CD4-positive, alpha-beta T cell treated with Interleukin-17A for 4 hours (primary cell): ENCODE measurements around the gene OR4S2.

Source experiments
- DNase-seq: peaks from one replicate; pipeline ENCODE4 v3.0.0-alpha.2; 2020; ENCODE audit warnings: mixed read lengths

The OR4S2 gene, protein sequence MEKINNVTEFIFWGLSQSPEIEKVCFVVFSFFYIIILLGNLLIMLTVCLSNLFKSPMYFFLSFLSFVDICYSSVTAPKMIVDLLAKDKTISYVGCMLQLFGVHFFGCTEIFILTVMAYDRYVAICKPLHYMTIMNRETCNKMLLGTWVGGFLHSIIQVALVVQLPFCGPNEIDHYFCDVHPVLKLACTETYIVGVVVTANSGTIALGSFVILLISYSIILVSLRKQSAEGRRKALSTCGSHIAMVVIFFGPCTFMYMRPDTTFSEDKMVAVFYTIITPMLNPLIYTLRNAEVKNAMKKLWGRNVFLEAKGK

DNA sequence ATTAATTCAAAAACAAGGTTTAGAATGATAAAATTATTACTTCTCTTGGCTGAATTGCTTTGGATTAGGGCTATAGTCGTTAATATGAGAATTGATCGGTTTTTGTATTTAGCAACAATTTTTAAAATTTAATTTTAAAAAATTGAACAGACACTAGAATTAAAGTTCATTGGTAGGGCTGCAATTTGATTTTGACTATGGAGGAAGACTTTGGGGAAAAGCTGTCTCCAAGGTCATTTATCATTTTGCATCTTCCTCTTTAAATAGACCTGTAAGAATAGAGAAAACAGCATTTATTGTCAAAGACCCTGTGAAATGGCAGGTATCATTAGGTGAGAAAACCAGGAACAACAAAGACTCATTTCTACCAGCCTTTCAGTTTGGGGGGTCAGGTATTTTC, at the start of gene OR4S2:
TSS of gene OR4S2 (plus strand) at position 301 of the 400 bp plus-strand sequence. CDS start 2,577 bp downstream, outside the sequence.
- no peak for DNase-seq

DNA sequence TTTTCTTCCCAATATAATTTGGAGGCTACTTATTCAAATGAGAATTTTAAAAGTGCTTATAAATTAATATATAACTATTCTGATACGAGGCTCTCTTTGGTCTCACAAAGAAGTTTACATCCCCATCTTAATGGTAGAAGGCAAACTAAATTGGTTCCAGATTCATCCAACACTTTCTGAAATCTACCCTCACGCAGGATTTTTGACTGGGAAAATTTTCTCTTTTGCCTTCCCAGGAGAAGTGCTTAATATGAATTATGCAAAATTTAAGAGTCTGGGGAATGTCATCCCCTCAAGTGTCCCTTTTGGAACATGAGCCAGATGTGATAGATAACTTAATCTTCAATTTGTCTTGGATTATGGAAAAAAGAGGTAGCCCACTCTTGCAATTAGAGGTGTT, 40.6 kb upstream of the OR4S2 start, which contains the start of gene OR4C11:
TSS of gene OR4C11 (minus strand) at position 101 of the 400 bp plus-strand sequence. CDS start 3,272 bp downstream, outside the sequence.
- no peak for DNase-seq

DNA sequence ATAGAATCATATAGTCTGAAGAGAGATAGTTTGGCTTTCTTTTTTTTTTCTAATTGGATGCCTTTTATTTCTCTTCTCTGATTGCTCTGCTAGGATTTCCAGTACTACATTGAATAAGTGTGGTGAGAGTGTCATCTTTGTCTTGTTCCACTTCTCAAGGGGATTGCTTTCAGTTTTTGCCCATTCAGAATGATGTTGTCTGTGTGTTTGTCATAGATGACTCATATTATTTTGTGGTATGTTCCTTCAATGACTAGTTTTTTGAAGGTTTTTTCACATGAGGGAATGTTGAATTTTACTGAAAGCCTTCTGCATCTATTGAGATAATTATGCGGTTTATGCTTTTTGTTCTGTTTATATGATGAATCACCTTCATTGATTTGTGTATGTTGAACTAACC, 23.6 kb upstream of the OR4S2 start:
- DNase-seq, result no peak

DNA sequence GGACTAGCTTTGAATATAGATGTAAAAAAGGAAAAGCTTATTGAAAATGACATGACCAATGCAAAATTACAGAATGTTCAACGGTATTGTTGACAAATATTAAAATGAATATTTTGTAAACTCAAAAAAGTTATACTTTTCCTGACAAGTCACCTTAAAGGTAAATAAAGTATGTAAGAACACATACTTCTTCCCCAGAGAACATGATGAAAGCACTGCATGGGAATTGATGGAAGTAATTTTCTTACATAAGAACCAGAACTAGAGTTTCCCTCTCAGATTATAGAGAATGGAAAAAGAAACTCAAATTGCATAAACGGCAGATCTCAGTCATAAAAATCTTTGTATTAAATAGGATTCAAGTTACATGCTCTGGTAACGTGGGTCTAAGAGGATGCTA, 13.3 kb upstream of the OR4S2 start, which contains the start of gene OR4P4:
TSS of gene OR4P4 (plus strand) at position 301 of the 400 bp plus-strand sequence.
- DNase-seq, result no peak

DNA sequence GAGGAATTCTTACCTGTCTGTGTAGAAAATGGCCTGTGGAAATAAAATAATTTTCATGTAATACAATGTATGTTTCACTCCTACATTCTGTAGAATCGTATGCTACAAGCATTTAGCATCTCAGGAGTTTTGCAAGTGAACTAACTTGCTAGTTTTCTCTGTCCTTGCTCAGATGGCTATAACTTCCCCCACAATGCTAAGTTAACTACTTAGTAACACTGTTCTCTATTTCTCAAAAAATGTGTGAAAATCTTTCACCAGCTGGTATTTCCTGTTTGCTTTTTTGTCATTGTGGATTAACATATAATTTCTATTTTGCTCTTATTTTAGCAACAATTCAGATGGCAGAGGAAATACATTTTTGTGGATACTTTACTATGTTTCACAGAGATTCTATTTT, 4.4 kb downstream of the OR4S2 start:
- DNase-seq, result no peak

DNA sequence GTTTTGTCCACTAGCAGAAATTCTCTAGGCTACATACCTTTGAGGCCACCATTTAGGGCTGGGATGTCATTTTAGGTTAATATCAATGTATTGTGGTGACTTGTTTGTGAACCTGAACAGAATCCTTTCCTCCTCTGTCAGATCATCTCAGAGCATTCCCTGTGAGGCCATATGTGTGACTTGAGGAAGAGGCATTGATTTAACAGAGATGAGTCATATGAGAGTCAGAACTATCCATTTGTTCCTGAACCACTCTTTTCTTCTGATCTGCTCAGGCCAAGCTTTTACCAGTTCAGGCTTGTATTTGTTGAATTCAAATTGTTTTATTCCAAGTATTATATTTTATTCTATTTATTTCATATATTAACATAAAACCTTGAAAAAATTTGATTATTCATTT, 7.0 kb downstream of the OR4S2 start:
- no peak for DNase-seq

GRCh38 chr11:55658031-55658573, 10.0 kb downstream of the OR4S2 start:
- DNase-seq, result no peak

- DNase-seq, result no peak
These were observed 10.5 kb downstream of the OR4S2 start for GRCh38 chr11:55658608-55659007.

GRCh38 chr11:55661901-55662300, 13.8 kb downstream of the OR4S2 start, which contains the start of gene OR4C6:
TSS of gene OR4C6 (plus strand) at chr11:55662201. CDS start at chr11:55665167, 2,966 bp downstream.
- DNase-seq, result no peak

DNA sequence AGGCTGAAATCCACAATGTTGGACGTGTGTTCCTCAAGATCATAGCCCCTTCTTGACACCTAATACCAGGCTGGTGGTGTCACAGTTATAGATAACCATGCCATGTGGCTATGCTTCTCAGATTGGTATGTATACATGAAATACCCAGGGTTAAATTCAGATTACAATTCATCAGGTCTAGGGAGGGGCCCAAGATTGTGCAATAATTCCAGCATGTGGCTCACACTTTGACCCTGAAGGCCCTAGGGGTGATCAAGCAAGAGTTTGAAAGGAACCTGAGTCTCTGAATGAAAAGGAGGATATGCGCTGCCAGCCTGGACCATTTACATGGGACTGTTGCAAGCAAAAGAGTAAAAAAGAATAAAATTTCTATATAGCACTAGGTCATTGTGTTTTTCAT, 21.2 kb downstream of the OR4S2 start:
- no peak for DNase-seq

- no peak for DNase-seq
These were observed 25.7 kb downstream of the OR4S2 start for GRCh38 chr11:55673860-55674259.

GRCh38 chr11:55697817-55698216, 49.7 kb downstream of the OR4S2 start:
- no peak for DNase-seq

DNA sequence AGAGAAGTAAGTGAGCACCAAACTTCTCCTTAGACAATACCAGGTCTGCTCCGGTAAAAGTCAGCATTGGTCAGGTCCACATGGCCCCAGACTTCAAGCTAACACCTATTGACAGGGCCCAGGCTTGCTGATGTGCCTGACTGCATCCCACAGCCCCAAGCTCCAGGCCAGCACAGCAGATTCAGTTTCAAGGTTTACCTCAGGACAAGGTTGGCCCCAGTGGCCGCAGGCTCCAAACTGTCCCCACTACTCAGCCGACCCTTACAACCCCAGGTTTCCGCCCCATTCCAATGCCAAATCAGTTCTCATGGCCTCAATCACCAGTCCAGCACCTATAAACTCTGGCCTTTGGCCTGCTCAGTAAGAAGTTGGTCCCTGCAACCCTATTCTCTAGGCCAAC, 53.3 kb downstream of the OR4S2 start:
- no peak for DNase-seq
